Osteocyte (in vitro differentiated cells): Measurements from ENCODE around the gene CDK8. TPM values are rescaled to one million over a fixed set of nuclear protein-coding genes. Genes with fewer than 3 reads are reported as not detected.

Experiments
- DNase-seq: peaks from one replicate; pipeline ENCODE4 v3.0.0; 2021; ENCODE audit warnings: mixed read lengths; ENCODE audit not compliant: unreplicated experiment; ENCODE audit errors: extremely low spot score
- H3K27ac Mint-ChIP-seq: one replicate; pipeline ENCODE4 v1.8.0; 2021; ENCODE audit warnings: mild to moderate bottlenecking, mixed read lengths; ENCODE audit not compliant: unreplicated experiment
- H3K27me3 Mint-ChIP-seq: one replicate; pipeline ENCODE4 v1.8.0; 2021; ENCODE audit warnings: mixed read lengths; ENCODE audit not compliant: unreplicated experiment
- H3K36me3 Mint-ChIP-seq: one replicate; pipeline ENCODE4 v1.8.0; 2021; ENCODE audit warnings: mixed read lengths; ENCODE audit not compliant: unreplicated experiment
- H3K4me1 Mint-ChIP-seq: one replicate; pipeline ENCODE4 v1.8.0; 2021; ENCODE audit warnings: mixed read lengths; ENCODE audit not compliant: unreplicated experiment
- H3K4me3 Mint-ChIP-seq: one replicate; pipeline ENCODE4 v1.8.0; 2021; ENCODE audit warnings: mild to moderate bottlenecking, moderate library complexity, mixed read lengths; ENCODE audit not compliant: unreplicated experiment
- H3K9me3 Mint-ChIP-seq: one replicate; pipeline ENCODE4 v1.8.0; 2021; ENCODE audit warnings: mixed read lengths; ENCODE audit not compliant: unreplicated experiment
- CTCF ChIP-seq: fragments of 200-600 bp; sonication (generic); IDR thresholded peaks from 2 replicates; pipeline ENCODE4 v1.5.0; 2021; ENCODE audit warnings: antibody characterized with exemption, mild to moderate bottlenecking, moderate library complexity
- long read RNA-seq: library from polyadenylated mRNA; unstranded; transcript quantifications from one replicate; pipeline ENCODE4 v2.0.0, GENCODE V29; 2021
- total RNA-seq: library from RNA; stranded (reverse); gene quantifications from 2 replicates; pipeline ENCODE4 v1.2.1, GENCODE V29; 2021

CDK8 gene
- total RNA-seq = 12.2 and 14.1 TPM in 2 replicates
- long read RNA-seq, partial matches to known transcripts = 4 of 7 reads
- long read RNA-seq, other reads (novel, unspliced or antisense) = 2 of 7 reads

GRCh38 chr13:26253787-26254582 lies at the start of gene CDK8:
Gene CDK8 (plus strand): TSS chr13:26254129. CDS start chr13:26254642, 513 bp downstream.
- no peak for TF ChIP-seq CTCF
- DNase-seq = peak; percentile 92
- Mint-ChIP-seq H3K4me3 (peak within 1 kb of the TSS; percentile 85), H3K4me1 (peaks cover 22% of the 10 kb centered on the region), H3K36me3 (no peaks in the 10 kb centered on the region), H3K27ac (peak within 1 kb of the TSS; percentile 84), H3K9me3 (no peaks in the 10 kb centered on the region), H3K27me3 (peaks cover 8% of the 10 kb centered on the region)

GRCh38 chr13:26208287-26208686 lies 45.6 kb upstream of the CDK8 start:
- DNase-seq = no peak
- no peaks in the 10 kb centered on the region for H3K9me3 Mint-ChIP-seq
- H3K4me1 Mint-ChIP-seq = no peaks in the 10 kb centered on the region
- H3K27ac Mint-ChIP-seq = no peak overlapping the region
- H3K4me3 Mint-ChIP-seq = no peak overlapping the region
- peaks cover 23% of the 10 kb centered on the region for H3K36me3 Mint-ChIP-seq
- TF ChIP-seq CTCF = no peak
- no peaks in the 10 kb centered on the region for H3K27me3 Mint-ChIP-seq

GRCh38 chr13:26213345-26213744 lies 40.6 kb upstream of the CDK8 start:
- TF ChIP-seq CTCF = no peak
- H3K9me3 Mint-ChIP-seq = no peaks in the 10 kb centered on the region

GRCh38 chr13:26213982-26214381 lies 39.9 kb upstream of the CDK8 start:
- Mint-ChIP-seq H3K36me3 (peaks cover 52% of the 10 kb centered on the region), H3K4me3 (no peak overlapping the region), H3K9me3 (no peaks in the 10 kb centered on the region), H3K27ac (no peak overlapping the region), H3K4me1 (no peaks in the 10 kb centered on the region), H3K27me3 (no peaks in the 10 kb centered on the region)
- no peak for DNase-seq
- TF ChIP-seq CTCF = no peak

More at GRCh38 chr13:26213345-26213744, 40.6 kb upstream of the CDK8 start:
- no peak overlapping the region for H3K4me3 Mint-ChIP-seq
- H3K27me3 Mint-ChIP-seq = no peaks in the 10 kb centered on the region
- H3K27ac Mint-ChIP-seq = no peak overlapping the region
- DNase-seq = no peak
- peaks cover 52% of the 10 kb centered on the region for H3K36me3 Mint-ChIP-seq
- no peaks in the 10 kb centered on the region for H3K4me1 Mint-ChIP-seq

GRCh38 chr13:26216042-26216441 lies 37.9 kb upstream of the CDK8 start:
- Mint-ChIP-seq H3K4me3 (no peak overlapping the region), H3K36me3 (peaks cover 51% of the 10 kb centered on the region), H3K9me3 (no peaks in the 10 kb centered on the region), H3K4me1 (peaks cover 17% of the 10 kb centered on the region), H3K27me3 (no peaks in the 10 kb centered on the region), H3K27ac (no peak overlapping the region)
- no peak for TF ChIP-seq CTCF
- DNase-seq = no peak
